ENCODE data around the gene PLEKHG7. TPM values are rescaled to one million over a fixed set of nuclear protein-coding genes. Genes with fewer than 3 reads are reported as not detected.
A peak's percentile ranks its signal among the peaks of the same experiment; 100 is the strongest.
"Not testable (repeated sequence)": the region's sequence is repeated elsewhere in the genome, so short reads cannot be mapped to it uniquely, and the experiment has no call there.

PLEKHG7 gene
- polyA plus RNA-seq (2013, experiment 1 of 2; ENCODE audit: insufficient read length) = 0.06 TPM
- polyA plus RNA-seq (2013, experiment 2 of 2; ENCODE audit: insufficient read length) = not detected

GRCh38 chr12:92702754-92703679 is at the start of gene PLEKHG7:
PLEKHG7 (plus strand) TSS chr12:92702989; CDS start chr12:92706632, 3,643 bp downstream.
- DNase-seq = no peak

- not testable (repeated sequence) for DNase-seq
Measured at GRCh38 chr12:92654256-92654655, 48.5 kb upstream of the PLEKHG7 start.

GRCh38 chr12:92654929-92655328 is 47.9 kb upstream of the PLEKHG7 start:
- DNase-seq = peak; percentile 37

- no peak for DNase-seq
Measured at GRCh38 chr12:92656911-92657310, 45.9 kb upstream of the PLEKHG7 start.

GRCh38 chr12:92657770-92658169 is 45.0 kb upstream of the PLEKHG7 start:
- no peak for DNase-seq

GRCh38 chr12:92658611-92659010 is 44.2 kb upstream of the PLEKHG7 start:
- DNase-seq = no peak

- DNase-seq = no peak
Measured at GRCh38 chr12:92661269-92661668, 41.5 kb upstream of the PLEKHG7 start.

- no peak for DNase-seq
Measured at GRCh38 chr12:92665496-92665895, 37.3 kb upstream of the PLEKHG7 start.

GRCh38 chr12:92668739-92669138 is 34.0 kb upstream of the PLEKHG7 start:
- DNase-seq = no peak

GRCh38 chr12:92671524-92671923 is 31.3 kb upstream of the PLEKHG7 start:
- not testable (repeated sequence) for DNase-seq

- DNase-seq = no peak
Measured at GRCh38 chr12:92673756-92674155, 29.0 kb upstream of the PLEKHG7 start.

- no peak for DNase-seq
Measured at GRCh38 chr12:92674500-92674899, 28.3 kb upstream of the PLEKHG7 start.

- no peak for DNase-seq
Measured at GRCh38 chr12:92675092-92675865, 27.5 kb upstream of the PLEKHG7 start.

- DNase-seq = no peak
Measured at GRCh38 chr12:92676710-92677109, 26.1 kb upstream of the PLEKHG7 start.

- DNase-seq = no peak
Measured at GRCh38 chr12:92690601-92691000, 12.2 kb upstream of the PLEKHG7 start.

GRCh38 chr12:92695056-92695455 is 7.7 kb upstream of the PLEKHG7 start:
- DNase-seq = no peak

- no peak for DNase-seq
Measured at GRCh38 chr12:92695577-92695976, 7.2 kb upstream of the PLEKHG7 start.

- peak; percentile 14 for DNase-seq
Measured at GRCh38 chr12:92696216-92696615, 6.6 kb upstream of the PLEKHG7 start.

GRCh38 chr12:92698474-92698873 is 4.3 kb upstream of the PLEKHG7 start:
- no peak for DNase-seq

GRCh38 chr12:92701441-92701840 is 1.3 kb upstream of the PLEKHG7 start:
- no peak for DNase-seq

- no peak for DNase-seq
Measured at GRCh38 chr12:92703786-92704185, 997 bp downstream of the PLEKHG7 start.

GRCh38 chr12:92706594-92706993 is 3.8 kb downstream of the PLEKHG7 start:
- no peak for DNase-seq

- no peak for DNase-seq
Measured at GRCh38 chr12:92707926-92708325, 5.1 kb downstream of the PLEKHG7 start.
